Kidney epithelial cell (primary cell): ENCODE data around the gene TECPR2. TPM values are rescaled to one million over a fixed set of nuclear protein-coding genes. Genes with fewer than 3 reads are reported as not detected.

Source experiments
- DNase-seq: peaks from one replicate; pipeline ENCODE4 v3.0.0-alpha.2; 2010; ENCODE audit warnings: low read depth
- H3K27me3 ChIP-seq: 2 replicates; pipeline ENCODE4 v1.6.0; 2011; ENCODE audit warnings: low read length; ENCODE audit not compliant: control insufficient read depth, insufficient read depth
- H3K36me3 ChIP-seq: 2 replicates; pipeline ENCODE4 v1.5.1; 2011; ENCODE audit warnings: low read length; ENCODE audit not compliant: control insufficient read depth, insufficient read depth
- H3K4me3 ChIP-seq: 2 replicates; pipeline ENCODE4 v1.5.1; 2011; ENCODE audit warnings: low read depth, mild to moderate bottlenecking, control low read depth, low read length
- CTCF ChIP-seq: IDR thresholded peaks from 2 replicates; pipeline ENCODE4 v1.5.1; 2011; ENCODE audit warnings: mild to moderate bottlenecking, moderate library complexity, low read length, control low read depth, inconsistent platforms; ENCODE audit not compliant: insufficient read depth, poor library complexity, severe bottlenecking
- total RNA-seq: library from RNA; depleted of rRNA; stranded (reverse); fragments of >200 nt; gene quantifications from 2 replicates; pipeline ENCODE4 v1.2.3, GENCODE V29; 2015

Gene TECPR2, protein sequence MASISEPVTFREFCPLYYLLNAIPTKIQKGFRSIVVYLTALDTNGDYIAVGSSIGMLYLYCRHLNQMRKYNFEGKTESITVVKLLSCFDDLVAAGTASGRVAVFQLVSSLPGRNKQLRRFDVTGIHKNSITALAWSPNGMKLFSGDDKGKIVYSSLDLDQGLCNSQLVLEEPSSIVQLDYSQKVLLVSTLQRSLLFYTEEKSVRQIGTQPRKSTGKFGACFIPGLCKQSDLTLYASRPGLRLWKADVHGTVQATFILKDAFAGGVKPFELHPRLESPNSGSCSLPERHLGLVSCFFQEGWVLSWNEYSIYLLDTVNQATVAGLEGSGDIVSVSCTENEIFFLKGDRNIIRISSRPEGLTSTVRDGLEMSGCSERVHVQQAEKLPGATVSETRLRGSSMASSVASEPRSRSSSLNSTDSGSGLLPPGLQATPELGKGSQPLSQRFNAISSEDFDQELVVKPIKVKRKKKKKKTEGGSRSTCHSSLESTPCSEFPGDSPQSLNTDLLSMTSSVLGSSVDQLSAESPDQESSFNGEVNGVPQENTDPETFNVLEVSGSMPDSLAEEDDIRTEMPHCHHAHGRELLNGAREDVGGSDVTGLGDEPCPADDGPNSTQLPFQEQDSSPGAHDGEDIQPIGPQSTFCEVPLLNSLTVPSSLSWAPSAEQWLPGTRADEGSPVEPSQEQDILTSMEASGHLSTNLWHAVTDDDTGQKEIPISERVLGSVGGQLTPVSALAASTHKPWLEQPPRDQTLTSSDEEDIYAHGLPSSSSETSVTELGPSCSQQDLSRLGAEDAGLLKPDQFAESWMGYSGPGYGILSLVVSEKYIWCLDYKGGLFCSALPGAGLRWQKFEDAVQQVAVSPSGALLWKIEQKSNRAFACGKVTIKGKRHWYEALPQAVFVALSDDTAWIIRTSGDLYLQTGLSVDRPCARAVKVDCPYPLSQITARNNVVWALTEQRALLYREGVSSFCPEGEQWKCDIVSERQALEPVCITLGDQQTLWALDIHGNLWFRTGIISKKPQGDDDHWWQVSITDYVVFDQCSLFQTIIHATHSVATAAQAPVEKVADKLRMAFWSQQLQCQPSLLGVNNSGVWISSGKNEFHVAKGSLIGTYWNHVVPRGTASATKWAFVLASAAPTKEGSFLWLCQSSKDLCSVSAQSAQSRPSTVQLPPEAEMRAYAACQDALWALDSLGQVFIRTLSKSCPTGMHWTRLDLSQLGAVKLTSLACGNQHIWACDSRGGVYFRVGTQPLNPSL (N-terminal part only)
- total RNA-seq = 16.6 and 16.9 TPM in 2 replicates

GRCh38 chr14:102362545-102363181 is at the start of gene TECPR2, which contains the start of gene CINP:
TSS of gene TECPR2 (plus strand) at chr14:102362941. CDS start at chr14:102376722, 13,781 bp downstream.
TSS of gene CINP (minus strand) at chr14:102362890. CDS start at chr14:102362851, 39 bp downstream.
- H3K36me3 ChIP-seq = no peaks in the 10 kb centered on the region
- H3K4me3 ChIP-seq = peak within 1 kb of the TSS; percentile 91
- DNase-seq = peak; percentile 88
- no peaks in the 10 kb centered on the region for H3K27me3 ChIP-seq
- TF ChIP-seq CTCF = no peak

GRCh38 chr14:102314242-102315011 is 48.3 kb upstream of the TECPR2 start:
- no peak for DNase-seq
- peak overlapping the region; percentile 53 for H3K4me3 ChIP-seq
- no peaks in the 10 kb centered on the region for H3K36me3 ChIP-seq
- peak; percentile 95 for TF ChIP-seq CTCF
- no peaks in the 10 kb centered on the region for H3K27me3 ChIP-seq

DNA sequence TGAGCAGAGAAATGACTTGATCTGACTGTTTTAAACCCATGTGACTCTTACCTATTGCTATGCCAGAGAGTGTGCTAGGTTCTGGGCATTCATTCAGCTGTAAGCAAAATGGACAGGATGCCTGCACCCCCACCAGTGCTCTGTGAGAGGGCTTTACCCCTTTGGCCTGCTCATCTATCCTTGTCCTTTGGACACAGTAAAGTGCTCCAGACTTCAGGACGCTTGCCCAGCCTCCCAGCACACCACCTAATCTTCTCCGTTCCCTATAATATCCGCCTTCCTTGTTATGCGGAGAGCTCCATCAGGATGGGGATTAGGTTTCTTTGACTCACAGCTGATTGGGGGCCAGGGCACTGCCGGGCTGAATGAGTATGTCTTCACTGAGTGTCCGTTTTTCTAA is 47.6 kb upstream of the TECPR2 start:
- no peak overlapping the region for H3K4me3 ChIP-seq
- H3K36me3 ChIP-seq = no peaks in the 10 kb centered on the region
- no peaks in the 10 kb centered on the region for H3K27me3 ChIP-seq
- TF ChIP-seq CTCF = no peak
- DNase-seq = no peak

DNA sequence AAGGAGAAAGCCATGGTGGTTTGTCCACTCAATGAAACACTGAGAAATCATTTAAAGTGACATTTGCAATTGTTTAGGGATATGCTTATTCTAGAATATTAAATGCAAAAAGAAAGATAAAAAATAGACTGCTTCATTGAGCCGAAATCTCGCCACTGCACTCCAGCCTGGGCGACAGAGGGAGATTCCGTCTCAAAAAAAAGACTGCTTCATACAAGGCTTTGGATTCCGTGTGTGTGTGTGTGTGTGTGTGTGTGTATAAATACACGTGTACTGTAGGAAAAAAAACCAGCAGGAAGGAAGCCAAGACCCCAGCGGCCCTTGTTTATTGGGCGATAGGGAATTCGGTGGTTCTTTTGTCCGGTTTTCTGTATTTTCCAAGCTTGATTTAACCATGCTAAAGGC is 46.4 kb upstream of the TECPR2 start:
- Histone ChIP-seq H3K36me3 (no peaks in the 10 kb centered on the region), H3K27me3 (no peaks in the 10 kb centered on the region), H3K4me3 (peak overlapping the region; percentile 30)
- DNase-seq = no peak
- no peak for TF ChIP-seq CTCF
